ENCODE measurements around the gene SPRED3.
"Not testable (repeated sequence)": the region's sequence is repeated elsewhere in the genome, so short reads cannot be mapped to it uniquely, and the experiment has no call there.

The SPRED3 gene

DNA sequence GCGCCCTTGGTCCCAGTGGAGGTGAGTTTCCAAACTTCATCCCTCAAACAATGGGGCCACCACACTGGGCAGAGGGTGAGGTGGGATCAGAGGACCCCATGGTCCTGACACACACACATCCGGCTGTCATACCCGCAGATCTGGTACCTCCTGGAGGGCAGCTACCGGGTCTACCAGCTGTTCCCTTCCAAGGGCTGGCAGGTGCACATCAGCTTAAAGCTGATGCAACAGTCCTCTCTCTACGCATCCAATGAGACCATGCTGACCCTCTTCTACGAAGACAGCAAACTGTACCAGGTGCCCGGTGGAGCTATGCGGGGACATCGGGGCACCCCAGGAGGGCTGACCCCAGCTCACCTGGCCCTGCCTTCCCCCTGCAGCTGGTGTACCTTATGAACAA lies 28.1 kb upstream of the SPRED3 start:
- peaks cover 86% of the 10 kb centered on the region for H3K27me3 ChIP-seq
- H3K36me3 ChIP-seq, result no peaks in the 10 kb centered on the region
- no peak overlapping the region for H3K4me3 ChIP-seq (ENCODE audit: low read depth in 1 of 2, low read length in 1 of 2)
- TF ChIP-seq, protein P1, sequence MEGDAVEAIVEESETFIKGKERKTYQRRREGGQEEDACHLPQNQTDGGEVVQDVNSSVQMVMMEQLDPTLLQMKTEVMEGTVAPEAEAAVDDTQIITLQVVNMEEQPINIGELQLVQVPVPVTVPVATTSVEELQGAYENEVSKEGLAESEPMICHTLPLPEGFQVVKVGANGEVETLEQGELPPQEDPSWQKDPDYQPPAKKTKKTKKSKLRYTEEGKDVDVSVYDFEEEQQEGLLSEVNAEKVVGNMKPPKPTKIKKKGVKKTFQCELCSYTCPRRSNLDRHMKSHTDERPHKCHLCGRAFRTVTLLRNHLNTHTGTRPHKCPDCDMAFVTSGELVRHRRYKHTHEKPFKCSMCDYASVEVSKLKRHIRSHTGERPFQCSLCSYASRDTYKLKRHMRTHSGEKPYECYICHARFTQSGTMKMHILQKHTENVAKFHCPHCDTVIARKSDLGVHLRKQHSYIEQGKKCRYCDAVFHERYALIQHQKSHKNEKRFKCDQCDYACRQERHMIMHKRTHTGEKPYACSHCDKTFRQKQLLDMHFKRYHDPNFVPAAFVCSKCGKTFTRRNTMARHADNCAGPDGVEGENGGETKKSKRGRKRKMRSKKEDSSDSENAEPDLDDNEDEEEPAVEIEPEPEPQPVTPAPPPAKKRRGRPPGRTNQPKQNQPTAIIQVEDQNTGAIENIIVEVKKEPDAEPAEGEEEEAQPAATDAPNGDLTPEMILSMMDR (IDR thresholded peaks at IDR 0.05), result no peak
- H3K4me1 ChIP-seq (ENCODE audit: control insufficient read depth in 1 of 2, insufficient read depth in 1 of 2, low read depth in 1 of 2, low read length in 1 of 2), result peaks cover 17 to 18% of the 10 kb centered on the region in 2 experiments
- no peaks in the 10 kb centered on the region for H3K9me3 ChIP-seq
- H3K27ac ChIP-seq, result no peak overlapping the region

DNA sequence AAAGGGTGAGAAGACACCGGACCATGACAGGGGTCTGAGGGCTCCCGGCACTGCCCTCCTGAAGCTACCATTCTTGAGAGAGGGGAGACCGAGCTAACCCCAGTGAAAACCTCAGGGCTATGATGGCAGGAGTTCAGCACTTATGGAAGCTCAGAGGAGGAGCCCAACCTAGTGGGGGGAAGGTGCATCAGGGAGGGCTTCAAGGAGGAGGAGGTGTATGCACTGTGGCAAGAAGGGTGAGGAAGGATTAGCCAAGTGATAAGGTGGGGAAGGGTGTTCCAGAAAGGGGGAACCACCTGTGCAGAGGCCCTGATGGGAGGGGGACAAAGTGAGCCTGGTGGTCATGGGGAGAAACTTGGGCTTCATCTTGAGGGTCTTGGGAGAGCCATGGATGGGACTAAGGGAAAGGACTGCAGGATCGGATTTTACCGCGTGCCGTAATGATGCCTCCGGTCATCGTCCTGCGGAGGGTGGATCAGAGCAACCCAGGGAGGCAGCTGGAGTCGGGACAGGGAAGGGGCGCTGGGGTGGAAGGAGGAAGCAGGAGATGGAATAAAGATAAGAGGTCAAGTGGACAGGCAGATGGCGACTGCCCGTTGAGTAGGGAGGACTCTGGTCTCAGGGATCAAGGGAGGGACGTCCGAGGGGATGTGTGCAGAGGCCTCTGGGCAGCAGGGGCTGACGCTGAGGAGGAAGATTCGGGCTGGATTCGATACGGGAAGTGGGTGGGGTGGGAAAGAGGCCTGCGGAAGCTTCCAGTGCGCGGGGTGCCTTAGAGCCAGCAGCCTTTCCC lies 27.5 kb upstream of the SPRED3 start:
- peaks cover 17 to 18% of the 10 kb centered on the region in 2 experiments for H3K4me1 ChIP-seq (ENCODE audit: control insufficient read depth in 1 of 2, insufficient read depth in 1 of 2, low read depth in 1 of 2, low read length in 1 of 2)
- peak overlapping the region; percentile 58 to 67 for H3K4me3 ChIP-seq (ENCODE audit: low read depth in 1 of 2, low read length in 1 of 2)
- TF ChIP-seq, protein P1 (IDR thresholded peaks at IDR 0.05), result no peak
- H3K27ac ChIP-seq, result no peak overlapping the region
- H3K27me3 ChIP-seq, result peaks cover 84% of the 10 kb centered on the region
- no peaks in the 10 kb centered on the region for H3K36me3 ChIP-seq
- no peaks in the 10 kb centered on the region for H3K9me3 ChIP-seq

DNA sequence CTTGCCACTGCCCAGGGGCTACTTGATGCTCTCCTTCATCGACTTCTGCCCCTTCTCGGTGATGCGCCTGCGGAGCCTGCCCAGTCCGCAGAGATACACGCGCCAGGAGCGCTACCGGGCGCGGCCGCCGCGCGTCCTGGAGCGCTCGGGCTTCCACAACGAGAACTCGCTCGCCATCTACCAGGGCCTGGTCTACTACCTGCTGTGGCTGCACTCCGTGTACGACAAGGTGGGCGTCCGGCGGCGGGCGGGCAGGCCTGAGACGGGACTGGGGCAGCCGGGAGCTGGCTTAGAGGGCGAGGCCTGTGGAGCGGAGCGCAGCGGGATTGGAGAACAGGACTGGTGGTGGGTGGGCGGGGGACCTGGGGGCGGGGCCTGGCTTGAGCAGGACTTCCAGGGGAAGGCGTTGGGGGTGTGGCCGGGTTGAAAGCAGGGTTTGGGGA lies 26.8 kb upstream of the SPRED3 start:
- Histone ChIP-seq H3K36me3 (no peaks in the 10 kb centered on the region), H3K4me1 (ENCODE audit: control insufficient read depth in 1 of 2, insufficient read depth in 1 of 2, low read depth in 1 of 2, low read length in 1 of 2) (peaks cover 17 to 18% of the 10 kb centered on the region in 2 experiments), H3K4me3 (ENCODE audit: low read depth in 1 of 2, low read length in 1 of 2) (peak overlapping the region; percentile 58 to 67), H3K27me3 (peaks cover 78% of the 10 kb centered on the region), H3K9me3 (no peaks in the 10 kb centered on the region), H3K27ac (no peak overlapping the region)
- TF ChIP-seq, protein P1 (IDR thresholded peaks at IDR 0.05), result peak; percentile 40

DNA sequence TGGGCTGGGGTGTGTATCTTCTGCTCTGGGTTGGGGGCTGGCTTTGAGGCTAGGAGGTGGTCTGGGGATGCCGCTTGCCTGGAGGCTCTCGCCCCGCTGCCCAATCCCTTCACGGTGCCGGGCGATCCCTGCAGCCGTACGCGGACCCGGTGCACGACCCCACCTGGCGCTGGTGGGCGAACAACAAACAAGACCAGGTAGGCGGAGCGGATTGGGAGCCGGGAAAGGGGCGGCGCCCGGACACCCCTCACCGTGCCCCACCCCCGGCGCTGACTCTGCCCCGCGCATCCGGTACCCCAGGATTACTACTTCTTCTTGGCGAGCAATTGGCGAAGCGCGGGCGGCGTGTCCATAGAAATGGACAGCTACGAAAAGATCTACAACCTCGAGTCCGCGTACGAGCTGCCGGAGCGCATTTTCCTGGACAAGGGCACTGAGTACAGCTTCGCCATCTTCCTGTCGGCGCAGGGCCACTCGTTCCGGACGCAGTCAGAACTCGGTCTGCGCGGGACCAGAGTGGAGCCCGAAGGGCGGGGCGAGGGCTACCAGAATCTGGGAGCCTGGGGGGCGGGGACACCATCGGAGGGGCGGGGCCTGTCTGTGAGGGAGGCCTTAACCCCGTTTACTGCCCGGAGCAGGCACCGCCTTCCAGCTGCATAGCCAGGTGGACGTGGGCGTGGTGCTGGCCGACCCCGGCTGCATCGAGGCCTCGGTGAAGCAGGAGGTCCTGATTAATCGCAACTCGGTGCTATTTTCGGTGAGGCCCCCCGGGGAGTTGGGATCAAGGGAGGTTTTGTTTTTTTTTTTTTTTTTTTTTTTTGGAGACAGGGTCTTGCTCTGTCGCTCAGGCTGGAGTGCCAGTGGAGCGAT lies 26.2 kb upstream of the SPRED3 start:
- Histone ChIP-seq H3K4me1 (ENCODE audit: control insufficient read depth in 1 of 2, insufficient read depth in 1 of 2, low read depth in 1 of 2, low read length in 1 of 2) (peaks cover 17 to 18% of the 10 kb centered on the region in 2 experiments), H3K4me3 (ENCODE audit: low read depth in 1 of 2, low read length in 1 of 2) (peak overlapping the region; percentile 58 to 67), H3K27me3 (peaks cover 73% of the 10 kb centered on the region), H3K27ac (no peak overlapping the region), H3K36me3 (no peaks in the 10 kb centered on the region), H3K9me3 (no peaks in the 10 kb centered on the region)
- TF ChIP-seq, protein P1 (IDR thresholded peaks at IDR 0.05), result no peak

DNA sequence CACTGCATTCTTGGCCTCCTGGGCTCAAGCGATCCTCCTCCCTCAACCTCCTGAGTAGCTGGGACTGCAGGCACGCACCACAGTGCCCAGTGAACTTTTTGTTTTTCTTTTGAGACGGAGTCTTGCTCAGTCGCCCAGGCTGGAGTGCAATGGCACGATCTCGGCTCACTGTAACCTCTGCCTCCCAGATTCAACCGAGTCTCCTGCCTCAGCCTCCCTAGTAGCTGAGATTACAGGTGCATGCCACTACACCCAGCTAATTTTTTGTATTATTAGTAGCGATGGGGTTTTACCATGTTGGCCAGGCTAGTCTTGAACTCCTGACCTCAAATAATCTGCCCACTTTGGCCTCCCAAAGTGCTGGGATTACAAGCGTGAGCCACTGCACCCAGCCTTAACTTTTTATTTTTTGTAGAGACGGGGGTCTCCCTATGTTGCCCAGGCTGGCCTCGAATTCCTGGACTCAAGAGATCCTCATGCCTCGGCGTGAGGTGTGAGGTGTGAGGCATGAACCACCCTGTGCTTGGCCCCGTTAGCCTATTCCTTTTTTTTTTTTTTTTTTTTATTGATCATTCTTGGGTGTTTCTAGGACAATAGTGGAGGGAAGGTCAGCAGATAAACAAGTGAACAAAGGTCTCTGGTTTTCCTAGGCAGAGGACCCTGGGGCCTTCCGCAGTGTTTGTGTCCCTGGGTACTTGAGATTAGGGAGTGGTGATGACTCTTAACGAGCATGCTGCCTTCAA lies 25.4 kb upstream of the SPRED3 start:
- H3K4me3 ChIP-seq (ENCODE audit: low read depth in 1 of 2, low read length in 1 of 2), result peak overlapping the region; percentile 58 to 67
- not testable (repeated sequence) for H3K9me3 ChIP-seq
- H3K4me1 ChIP-seq (ENCODE audit: control insufficient read depth in 1 of 2, insufficient read depth in 1 of 2, low read depth in 1 of 2, low read length in 1 of 2), result peaks cover 17 to 18% of the 10 kb centered on the region in 2 experiments

More for the DNA sequence above, 25.4 kb upstream of the SPRED3 start:
- H3K36me3 ChIP-seq, H3K27ac ChIP-seq: not testable (repeated sequence)
- H3K27me3 ChIP-seq, result peaks cover 66% of the 10 kb centered on the region

Measured in neutrophil (primary cell).